Thoracic aorta (tissue), 2 donors: ENCODE data around the gene CHST12. TPM values are rescaled to one million over a fixed set of nuclear protein-coding genes. Genes with fewer than 3 reads are reported as not detected.

Source experiments
- ATAC-seq: fragments of 150-250 bp; one replicate; pipeline ENCODE4 v1.8.0; 2017; ENCODE audit warnings: low read depth; ENCODE audit not compliant: insufficient number of reproducible peaks, low FRiP score
- DNase-seq: peaks from one replicate; pipeline ENCODE4 v3.0.0-alpha.2; 2020; ENCODE audit warnings: low spot score
- H3K27ac ChIP-seq, 2 donors: fragments of 200-600 bp; sonication (generic); 1 replicate in 1 of 2; 2 replicates in 1 of 2; pipeline ENCODE4 v1.5.1; 2016; ENCODE audit warnings: mild to moderate bottlenecking in 2 of 2, moderate library complexity in 2 of 2
- H3K27me3 ChIP-seq: fragments of 200-600 bp; sonication (generic); replicated peaks from 2 replicates; pipeline ENCODE4 v1.6.0; 2016; ENCODE audit warnings: mild to moderate bottlenecking; ENCODE audit not compliant: insufficient read depth
- H3K36me3 ChIP-seq: fragments of 200-600 bp; sonication (generic); one replicate; pipeline ENCODE4 v1.5.1; 2016
- H3K4me1 ChIP-seq, 2 donors: fragments of 200-600 bp; sonication (generic); 1 replicate in 1 of 2; 2 replicates in 1 of 2; pipeline versions ENCODE4 v1.5.1 to v1.6.0; 2016; ENCODE audit warnings: low read depth in 2 of 2, mild to moderate bottlenecking in 1 of 2; ENCODE audit not compliant: control insufficient read depth in 1 of 2
- H3K4me3 ChIP-seq: fragments of 200-600 bp; sonication (generic); 2 replicates; pipeline ENCODE4 v1.5.1; 2016; ENCODE audit warnings: mild to moderate bottlenecking
- H3K9me3 ChIP-seq: fragments of 200-600 bp; sonication (generic); 2 replicates; pipeline ENCODE4 v1.5.1; 2016
- CTCF ChIP-seq: fragments of 200-600 bp; sonication (generic); IDR thresholded peaks from one replicate; pipeline ENCODE4 v1.5.1; 2019; ENCODE audit warnings: antibody characterized with exemption
- total RNA-seq, 2 donors: library from RNA; depleted of rRNA; stranded (reverse); fragments of >200 nt; gene quantifications; one replicate each; pipeline versions ENCODE4 v1.1.0 to v1.2.3, GENCODE V29; 2016

Gene CHST12
- total RNA-seq, 2 donors from 2014 or later = 18.7 to 19.1 TPM

GRCh38 chr7:2438186-2438585, 34.8 kb downstream of the CHST12 start:
- TF ChIP-seq CTCF = no peak
- H3K27me3 ChIP-seq = no peaks in the 10 kb centered on the region
- peaks cover 13% of the 10 kb centered on the region for H3K36me3 ChIP-seq
- H3K4me1 ChIP-seq = no peaks in the 10 kb centered on the region
- H3K4me3 ChIP-seq = no peak overlapping the region
- H3K27ac ChIP-seq = no peak overlapping the region
- DNase-seq (no peak), ATAC-seq (no peak)
- H3K9me3 ChIP-seq = no peaks in the 10 kb centered on the region

- no peak for TF ChIP-seq CTCF
- H3K9me3 ChIP-seq = no peaks in the 10 kb centered on the region
- ATAC-seq (no peak), DNase-seq (no peak)
- H3K27me3 ChIP-seq = no peaks in the 10 kb centered on the region
- no peak overlapping the region for H3K27ac ChIP-seq
- H3K4me3 ChIP-seq = no peak overlapping the region
- H3K36me3 ChIP-seq = peaks cover 11% of the 10 kb centered on the region
- no peaks in the 10 kb centered on the region for H3K4me1 ChIP-seq
Observed at GRCh38 chr7:2438775-2439174, 35.4 kb downstream of the CHST12 start.

GRCh38 chr7:2440608-2441245, 37.3 kb downstream of the CHST12 start:
- H3K4me1 ChIP-seq = no peaks in the 10 kb centered on the region
- H3K9me3 ChIP-seq = no peaks in the 10 kb centered on the region
- ATAC-seq (no peak), DNase-seq (no peak)
- H3K27me3 ChIP-seq = no peaks in the 10 kb centered on the region
- no peak overlapping the region for H3K4me3 ChIP-seq
- TF ChIP-seq CTCF = no peak
- peaks cover 5% of the 10 kb centered on the region for H3K36me3 ChIP-seq
- H3K27ac ChIP-seq = no peak overlapping the region

- Histone ChIP-seq H3K4me3 (no peak overlapping the region), H3K27ac (no peak overlapping the region), H3K9me3 (no peaks in the 10 kb centered on the region)
Observed at GRCh38 chr7:2441430-2442058, 38.1 kb downstream of the CHST12 start.

GRCh38 chr7:2443491-2443890, 40.1 kb downstream of the CHST12 start:
- H3K4me3 ChIP-seq = no peak overlapping the region
- no peak for ATAC-seq
- H3K27me3 ChIP-seq = no peaks in the 10 kb centered on the region
- no peaks in the 10 kb centered on the region for H3K9me3 ChIP-seq
- H3K4me1 ChIP-seq = no peaks in the 10 kb centered on the region
- no peak for DNase-seq
- no peak for TF ChIP-seq CTCF
- H3K36me3 ChIP-seq = no peaks in the 10 kb centered on the region
- H3K27ac ChIP-seq = no peak overlapping the region

More at GRCh38 chr7:2441430-2442058, 38.1 kb downstream of the CHST12 start:
- no peaks in the 10 kb centered on the region for H3K4me1 ChIP-seq
- DNase-seq (no peak), ATAC-seq (no peak)
- TF ChIP-seq CTCF = no peak
- H3K36me3 ChIP-seq = no peaks in the 10 kb centered on the region
- H3K27me3 ChIP-seq = no peaks in the 10 kb centered on the region
